IMR-90 (cell line): ENCODE measurements around the gene MBD3L4. TPM values are rescaled to one million over a fixed set of nuclear protein-coding genes. Genes with fewer than 3 reads are reported as not detected.

Experiments used
- ATAC-seq: fragments of 200-7000 bp; cut with Tn5 transposase; 2 replicates; pipeline ENCODE4 v1.9.1; 2020; ENCODE audit warnings: low read depth, mild to moderate bottlenecking, moderate library complexity
- BruUV-seq: library from RNA; stranded (reverse); fragments of 400-500 nt; replicated peaks from 2 replicates; lab custom pipeline; 2021; lab: Mats Ljungman, UMichigan
- CTCF ChIA-PET: fragments of 300-600 bp; formaldehyde crosslinking; extraction: SDS; loops from one replicate; lab custom pipeline; 2021; ENCODE audit warnings: antibody characterized with exemption; lab: Yijun Ruan, JAX
- POLR2A ChIA-PET: fragments of 300-600 bp; sonication (Branson Sonifier 250); formaldehyde crosslinking; loops from one replicate; lab custom pipeline; 2022; ENCODE audit warnings: antibody characterized with exemption; ENCODE audit not compliant: unreplicated experiment; lab: Charles Lee
- DNase-seq: peaks from one replicate; pipeline ENCODE4 v3.0.0; 2013
- H2AFZ ChIP-seq: replicated peaks from 2 replicates; pipeline ENCODE3; 2013; ENCODE audit warnings: low read length, mild to moderate bottlenecking; ENCODE audit not compliant: poor library complexity
- H2AK5ac ChIP-seq: 2 replicates; pipeline ENCODE4 v1.6.1; 2013; ENCODE audit warnings: low read depth, low read length, inconsistent platforms
- H2AK9ac ChIP-seq: replicated peaks from 2 replicates; pipeline ENCODE3; 2013; ENCODE audit warnings: mild to moderate bottlenecking, low read depth, low read length, moderate library complexity; ENCODE audit not compliant: poor library complexity
- H2BK120ac ChIP-seq: 2 replicates; pipeline ENCODE4 v1.6.1; 2013; ENCODE audit warnings: low read depth, low read length, inconsistent platforms
- H2BK15ac ChIP-seq: 3 replicates; pipeline ENCODE4 v1.6.1; 2013; ENCODE audit warnings: low read depth, low read length, inconsistent platforms
- H2BK20ac ChIP-seq: 2 replicates; pipeline ENCODE4 v1.6.1; 2013; ENCODE audit warnings: low read depth, mild to moderate bottlenecking, inconsistent platforms, low read length, moderate library complexity
- H2BK5ac ChIP-seq: 2 replicates; pipeline ENCODE4 v1.6.1; 2013; ENCODE audit warnings: mild to moderate bottlenecking, low read depth, low read length, inconsistent platforms; ENCODE audit not compliant: poor library complexity, severe bottlenecking
- H3K14ac ChIP-seq: replicated peaks from 2 replicates; pipeline ENCODE4 v1.6.1; 2013; ENCODE audit warnings: low read depth, low read length, inconsistent platforms
- H3K18ac ChIP-seq: 2 replicates; pipeline ENCODE4 v1.6.1; 2013; ENCODE audit warnings: low read depth, low read length, control low read depth
- H3K23ac ChIP-seq: 2 replicates; pipeline ENCODE4 v1.6.1; 2013; ENCODE audit warnings: low read depth, low read length, inconsistent platforms
- H3K27ac ChIP-seq: 2 replicates; pipeline ENCODE4 v1.5.1; 2013; ENCODE audit warnings: mild to moderate bottlenecking, control low read depth, low read length; ENCODE audit not compliant: insufficient read depth
- H3K27me3 ChIP-seq: 2 replicates; pipeline ENCODE4 v1.6.1; 2013; ENCODE audit warnings: low read length; ENCODE audit not compliant: control insufficient read depth, insufficient read depth
- H3K36me3 ChIP-seq: 2 replicates; pipeline ENCODE4 v1.6.1; 2013; ENCODE audit warnings: low read length, mixed read lengths; ENCODE audit not compliant: control insufficient read depth, insufficient read depth
- H3K4ac ChIP-seq: 2 replicates; pipeline ENCODE4 v1.6.1; 2013; ENCODE audit warnings: low read depth, low read length, inconsistent platforms
- H3K4me1 ChIP-seq: 2 replicates; pipeline ENCODE4 v1.6.1; 2013; ENCODE audit warnings: low read length, mixed read lengths; ENCODE audit not compliant: control insufficient read depth, insufficient read depth
- H3K4me2 ChIP-seq: 2 replicates; pipeline ENCODE4 v1.6.1; 2013; ENCODE audit warnings: low read depth, mild to moderate bottlenecking, control low read depth, low read length, moderate library complexity
- H3K4me3 ChIP-seq: 2 replicates; pipeline ENCODE4 v1.5.1; 2013; ENCODE audit warnings: low read depth, mild to moderate bottlenecking, control low read depth, low read length, moderate library complexity; ENCODE audit not compliant: insufficient read depth
- H3K56ac ChIP-seq: 2 replicates; pipeline ENCODE4 v1.6.1; 2013; ENCODE audit warnings: low read length, inconsistent platforms; ENCODE audit not compliant: insufficient read depth; ENCODE audit errors: extremely low read depth
- H3K79me1 ChIP-seq, 2 experiments: 2 replicates each; pipeline ENCODE4 v1.6.1; 2013; ENCODE audit warnings: low read length in 2 of 2, inconsistent platforms in 1 of 2, low read depth in 1 of 2
- H3K9ac ChIP-seq: 2 replicates; pipeline ENCODE4 v1.6.1; 2013; ENCODE audit warnings: low read depth, low read length, control low read depth
- H3K9me1 ChIP-seq: 2 replicates; pipeline ENCODE4 v1.6.1; 2013; ENCODE audit warnings: low read length, inconsistent platforms; ENCODE audit not compliant: insufficient read depth
- H3K9me3 ChIP-seq: 2 replicates; pipeline ENCODE4 v1.6.1; 2013; ENCODE audit warnings: low read length; ENCODE audit not compliant: control insufficient read depth, insufficient read depth
- H4K20me1 ChIP-seq: 2 replicates; pipeline ENCODE4 v1.6.1; 2013; ENCODE audit warnings: low read length, inconsistent platforms; ENCODE audit not compliant: insufficient read depth
- H4K5ac ChIP-seq: 2 replicates; pipeline ENCODE4 v1.6.1; 2013; ENCODE audit warnings: mild to moderate bottlenecking, low read depth, low read length, control low read depth
- H4K8ac ChIP-seq, 2 experiments: 2 replicates each; pipeline ENCODE4 v1.6.1; 2013; ENCODE audit warnings: low read depth in 2 of 2, low read length in 2 of 2, control low read depth in 1 of 2, inconsistent platforms in 1 of 2
- H4K91ac ChIP-seq: 2 replicates; pipeline ENCODE4 v1.6.1; 2013; ENCODE audit warnings: low read depth, low read length, inconsistent platforms; ENCODE audit not compliant: insufficient read depth
- CEBPB ChIP-seq: IDR thresholded peaks from 2 replicates; pipeline ENCODE4 v1.6.1; 2012; ENCODE audit warnings: low read depth, low read length, improper control_type of control experiment
- FOS ChIP-seq: fragments of 150-350 bp; IDR thresholded peaks from 2 replicates; pipeline ENCODE4 v1.6.1; 2016; ENCODE audit warnings: low read depth, low read length
- MAFK ChIP-seq: IDR thresholded peaks from 2 replicates; pipeline ENCODE4 v1.6.1; 2012; ENCODE audit warnings: low read depth, low read length, improper control_type of control experiment
- MAZ ChIP-seq: IDR thresholded peaks from 2 replicates; pipeline ENCODE4 v1.6.1; 2012; ENCODE audit warnings: low read depth, mild to moderate bottlenecking, low read length, improper control_type of control experiment, moderate library complexity, borderline replicate concordance
- POLR2A ChIP-seq: IDR thresholded peaks from 2 replicates; pipeline ENCODE4 v1.6.1; 2012; ENCODE audit warnings: mild to moderate bottlenecking, low read depth, low read length
- RAD21 ChIP-seq: IDR thresholded peaks from 2 replicates; pipeline ENCODE4 v1.6.1; 2012; ENCODE audit warnings: low read length, improper control_type of control experiment
- RFX5 ChIP-seq: IDR thresholded peaks from 2 replicates; pipeline ENCODE4 v1.8.0; 2012; ENCODE audit warnings: low read depth, mild to moderate bottlenecking, low read length, moderate library complexity
- WGBS, 2 experiments: methylation state at CpG; one replicate each; pipeline versions ENCODE4 v1.1.5 to v1.1.7; 2013; ENCODE audit warnings: missing lambda C conversion rate in 2 of 2; ENCODE audit not compliant: insufficient read length in 1 of 2; ENCODE audit errors: extremely low coverage in 2 of 2; 5-methylcytosine and 5-hydroxymethylcytosine counted together
- dilution Hi-C: fragments of 300-500 bp; cut with HindIII; formaldehyde crosslinking; loops from one replicate; pipeline ENCODE4 v1.14.3; 2018; ENCODE audit warnings: low sequenced_read_pairs; ENCODE audit not compliant: unreplicated experiment
- in situ Hi-C: fragments of 300-500 bp; cut with MboI; formaldehyde crosslinking; loops from 3 replicates; pipeline ENCODE4 v1.14.3; 2019; ENCODE audit warnings: low sequenced_read_pairs, inconsistent platforms, mixed read lengths
- intact Hi-C: fragments of 100-400 bp; cut with micrococcal nuclease; formaldehyde crosslinking; loops from 2 replicates; pipeline ENCODE4 v1.10.0; 2022
- polyA plus RNA-seq, 3 experiments: library from polyadenylated mRNA; depleted of rRNA; stranded (reverse); fragments of >200 nt; gene quantifications; 2 replicates each; pipeline ENCODE4 v1.2.3, GENCODE V29; 2012; ENCODE audit warnings: low replicate concordance in 1 of 3
- total RNA-seq: library from RNA; depleted of rRNA; stranded (reverse); fragments of >200 nt; gene quantifications from 2 replicates; pipeline ENCODE4 v1.2.3, GENCODE V29; 2012
- TF ChIP-seq, protein P1 (sequence below): conservative IDR thresholded peaks from 2 replicates; pipeline ENCODE4 v1.5.1; 2012; ENCODE audit warnings: mild to moderate bottlenecking, low read depth, low read length, improper control_type of control experiment

MBD3L4 gene
- total and polyA plus RNA-seq, 2 of the 4 experiments (the other 2 are of a cell fraction): not detected

GRCh38 chr19:7076151-7076550, 36.2 kb upstream of the MBD3L4 start:
- POLR2A ChIA-PET: no interaction called here
- no peaks in the 10 kb centered on the region for H3K4me1 ChIP-seq
- peaks cover 56% of the 10 kb centered on the region for H3K9me3 ChIP-seq
- H3K14ac ChIP-seq: no peak overlapping the region
- H3K9me1 ChIP-seq: no peaks in the 10 kb centered on the region
- H2AK9ac ChIP-seq: no peak overlapping the region
- no peaks in the 10 kb centered on the region for H3K27me3 ChIP-seq
- no peak overlapping the region for H2BK20ac ChIP-seq
- no peak overlapping the region for H2BK15ac ChIP-seq
- no peak overlapping the region for H2BK5ac ChIP-seq
- H3K4ac ChIP-seq: no peak overlapping the region
- H3K36me3 ChIP-seq: peaks cover 77% of the 10 kb centered on the region
- no peak overlapping the region for H4K5ac ChIP-seq
- ATAC-seq: no peak
- no peak overlapping the region for H4K8ac ChIP-seq
- intact Hi-C loops: no loop called here
- in situ Hi-C loops: no loop called here
- WGBS, 2 experiments: no CpG with 5 or more reads among the region's 6 CpGs
- no peak overlapping the region for H3K4me2 ChIP-seq
- no peak overlapping the region for H3K9ac ChIP-seq
- TF ChIP-seq FOS (no peak), RFX5 (no peak), MAFK (no peak), CEBPB (no peak), RAD21 (no peak), MAZ (no peak), POLR2A (no peak)
- TF ChIP-seq, protein P1, sequence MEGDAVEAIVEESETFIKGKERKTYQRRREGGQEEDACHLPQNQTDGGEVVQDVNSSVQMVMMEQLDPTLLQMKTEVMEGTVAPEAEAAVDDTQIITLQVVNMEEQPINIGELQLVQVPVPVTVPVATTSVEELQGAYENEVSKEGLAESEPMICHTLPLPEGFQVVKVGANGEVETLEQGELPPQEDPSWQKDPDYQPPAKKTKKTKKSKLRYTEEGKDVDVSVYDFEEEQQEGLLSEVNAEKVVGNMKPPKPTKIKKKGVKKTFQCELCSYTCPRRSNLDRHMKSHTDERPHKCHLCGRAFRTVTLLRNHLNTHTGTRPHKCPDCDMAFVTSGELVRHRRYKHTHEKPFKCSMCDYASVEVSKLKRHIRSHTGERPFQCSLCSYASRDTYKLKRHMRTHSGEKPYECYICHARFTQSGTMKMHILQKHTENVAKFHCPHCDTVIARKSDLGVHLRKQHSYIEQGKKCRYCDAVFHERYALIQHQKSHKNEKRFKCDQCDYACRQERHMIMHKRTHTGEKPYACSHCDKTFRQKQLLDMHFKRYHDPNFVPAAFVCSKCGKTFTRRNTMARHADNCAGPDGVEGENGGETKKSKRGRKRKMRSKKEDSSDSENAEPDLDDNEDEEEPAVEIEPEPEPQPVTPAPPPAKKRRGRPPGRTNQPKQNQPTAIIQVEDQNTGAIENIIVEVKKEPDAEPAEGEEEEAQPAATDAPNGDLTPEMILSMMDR: no peak
- no peak overlapping the region for H3K56ac ChIP-seq
- no peak overlapping the region for H3K18ac ChIP-seq
- no peak overlapping the region for H2AK5ac ChIP-seq
- H2AFZ ChIP-seq: no peak overlapping the region
- H4K91ac ChIP-seq: no peak overlapping the region
- H4K20me1 ChIP-seq: no peaks in the 10 kb centered on the region
- CTCF ChIA-PET: no interaction called here
- no peak for DNase-seq
- peaks cover 2 to 5% of the 10 kb centered on the region in 2 experiments; a peak in 3 of 4 replicates for H3K79me1 ChIP-seq
- dilution Hi-C loops: no loop called here
- H3K4me3 ChIP-seq: no peak overlapping the region
- no peak overlapping the region for H3K23ac ChIP-seq
- H3K27ac ChIP-seq: no peak overlapping the region
- BruUV-seq: no TSS peak
- H2BK120ac ChIP-seq: no peak overlapping the region
